ENCODE data around the gene NKX6-2.

NKX6-2 gene

DNA sequence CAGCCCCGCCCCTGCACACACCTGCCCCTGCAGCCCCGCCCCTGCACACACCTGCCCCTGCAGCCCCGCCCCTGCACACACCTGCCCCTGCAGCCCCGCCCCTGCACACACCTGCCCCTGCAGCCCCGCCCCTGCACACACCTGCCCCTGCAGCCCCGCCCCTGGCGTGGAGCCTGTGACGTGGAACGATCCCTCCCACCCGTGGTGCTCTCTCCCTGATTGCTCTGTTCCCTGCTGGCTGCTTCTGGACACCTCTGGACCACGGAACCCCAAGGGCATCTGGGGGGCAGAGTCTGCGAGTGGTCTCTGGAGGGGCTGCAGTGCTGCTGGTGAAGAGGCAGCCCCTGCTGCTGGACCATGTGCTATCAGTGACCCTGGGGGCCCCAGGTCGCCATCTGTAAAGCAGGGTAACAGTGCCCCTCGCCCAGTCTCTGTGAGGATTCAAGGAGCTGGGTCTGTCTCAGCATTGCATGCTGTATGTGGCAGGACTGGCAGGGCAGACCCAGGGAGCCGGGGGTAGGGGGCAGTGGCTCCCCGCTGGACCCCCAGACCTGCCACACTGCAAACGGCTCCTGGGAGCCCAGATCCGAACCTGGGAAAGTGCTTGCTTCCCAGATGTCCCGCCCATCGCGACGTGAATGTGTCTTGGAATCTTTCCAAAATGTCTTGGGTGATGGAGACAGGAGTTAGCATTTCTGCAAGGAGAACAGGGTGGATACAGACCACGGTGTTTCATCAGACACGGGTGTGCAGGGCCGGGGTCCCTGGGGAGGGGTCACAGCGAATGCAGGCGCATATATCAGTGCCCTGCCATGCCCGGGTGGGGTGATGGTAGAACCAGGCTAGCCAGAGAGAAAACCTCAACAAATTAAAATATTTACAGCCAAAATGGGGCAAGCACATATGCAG lies 27.9 kb upstream of the NKX6-2 start:
- no peak for ATAC-seq (ENCODE audit: insufficient read depth, low read depth)
- no peak overlapping the region for H3K9ac ChIP-seq (ENCODE audit: low read depth, low read length)
- no peaks in the 10 kb centered on the region for H3K4me1 ChIP-seq (ENCODE audit: insufficient read depth, low read length)

DNA sequence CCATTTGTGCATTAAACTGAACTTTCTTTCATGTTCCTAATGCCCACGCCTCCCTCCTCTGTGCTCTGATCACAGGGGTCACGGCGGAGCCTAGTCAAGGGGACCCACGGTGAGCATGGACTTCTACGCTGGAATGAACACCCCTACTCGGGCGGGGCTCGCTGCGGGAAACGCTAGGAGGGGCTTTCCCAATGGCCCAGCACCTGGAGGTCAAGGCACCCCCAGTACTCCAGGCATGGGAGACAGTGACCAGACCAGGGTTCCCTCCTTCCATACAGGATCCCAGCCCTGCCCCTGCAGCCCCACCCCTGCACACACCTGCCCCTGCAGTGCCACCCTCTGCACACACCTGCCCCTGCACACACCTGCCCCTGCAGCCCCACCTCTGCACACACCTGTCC lies 27.1 kb upstream of the NKX6-2 start:
- no peak overlapping the region for H3K4me2 ChIP-seq (ENCODE audit: insufficient read depth, low read length)
- no peaks in the 10 kb centered on the region for H3K79me2 ChIP-seq (ENCODE audit: insufficient read depth, low read length)
- no peak overlapping the region for H3K4me3 ChIP-seq (ENCODE audit: low read depth in 1 of 2, low read length in 2 of 2)
- H3K9ac ChIP-seq (ENCODE audit: low read depth, low read length) = no peak overlapping the region
- H2AFZ ChIP-seq (ENCODE audit: low read depth, low read length) = no peak overlapping the region
- H3K36me3 ChIP-seq (ENCODE audit: insufficient read depth, low read length) = no peaks in the 10 kb centered on the region
- TF ChIP-seq, protein P1, sequence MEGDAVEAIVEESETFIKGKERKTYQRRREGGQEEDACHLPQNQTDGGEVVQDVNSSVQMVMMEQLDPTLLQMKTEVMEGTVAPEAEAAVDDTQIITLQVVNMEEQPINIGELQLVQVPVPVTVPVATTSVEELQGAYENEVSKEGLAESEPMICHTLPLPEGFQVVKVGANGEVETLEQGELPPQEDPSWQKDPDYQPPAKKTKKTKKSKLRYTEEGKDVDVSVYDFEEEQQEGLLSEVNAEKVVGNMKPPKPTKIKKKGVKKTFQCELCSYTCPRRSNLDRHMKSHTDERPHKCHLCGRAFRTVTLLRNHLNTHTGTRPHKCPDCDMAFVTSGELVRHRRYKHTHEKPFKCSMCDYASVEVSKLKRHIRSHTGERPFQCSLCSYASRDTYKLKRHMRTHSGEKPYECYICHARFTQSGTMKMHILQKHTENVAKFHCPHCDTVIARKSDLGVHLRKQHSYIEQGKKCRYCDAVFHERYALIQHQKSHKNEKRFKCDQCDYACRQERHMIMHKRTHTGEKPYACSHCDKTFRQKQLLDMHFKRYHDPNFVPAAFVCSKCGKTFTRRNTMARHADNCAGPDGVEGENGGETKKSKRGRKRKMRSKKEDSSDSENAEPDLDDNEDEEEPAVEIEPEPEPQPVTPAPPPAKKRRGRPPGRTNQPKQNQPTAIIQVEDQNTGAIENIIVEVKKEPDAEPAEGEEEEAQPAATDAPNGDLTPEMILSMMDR (IDR thresholded peaks at IDR 0.05; ENCODE audit: borderline replicate concordance, extremely low read depth, low read length, poor library complexity, severe bottlenecking) = no peak
- no peak for TF ChIP-seq EZH2 (IDR thresholded peaks at IDR 0.05; ENCODE audit: borderline replicate concordance, low read depth, low read length, severe bottlenecking)
- H4K20me1 ChIP-seq (ENCODE audit: insufficient read depth, low read length) = no peaks in the 10 kb centered on the region
- no peaks in the 10 kb centered on the region for H3K9me3 ChIP-seq (ENCODE audit: insufficient read depth, low read length, severe bottlenecking)
- H3K27ac ChIP-seq (ENCODE audit: low read length) = no peak overlapping the region
- H3K4me1 ChIP-seq (ENCODE audit: insufficient read depth, low read length) = no peaks in the 10 kb centered on the region
- ATAC-seq (ENCODE audit: insufficient read depth, low read depth) (no peak), DNase-seq (no peak)
- no peaks in the 10 kb centered on the region for H3K27me3 ChIP-seq (ENCODE audit: insufficient read depth, low read length, poor library complexity)

More for the DNA sequence above, 27.9 kb upstream of the NKX6-2 start:
- no peak overlapping the region for H3K27ac ChIP-seq (ENCODE audit: low read length)
- no peaks in the 10 kb centered on the region for H3K79me2 ChIP-seq (ENCODE audit: insufficient read depth, low read length)
- no peak overlapping the region for H3K4me2 ChIP-seq (ENCODE audit: insufficient read depth, low read length)
- H4K20me1 ChIP-seq (ENCODE audit: insufficient read depth, low read length) = no peaks in the 10 kb centered on the region
- no peaks in the 10 kb centered on the region for H3K9me3 ChIP-seq (ENCODE audit: insufficient read depth, low read length, severe bottlenecking)
- no peaks in the 10 kb centered on the region for H3K36me3 ChIP-seq (ENCODE audit: insufficient read depth, low read length)
- no peak for DNase-seq
- no peak overlapping the region for H2AFZ ChIP-seq (ENCODE audit: low read depth, low read length)
- H3K27me3 ChIP-seq (ENCODE audit: insufficient read depth, low read length, poor library complexity) = no peaks in the 10 kb centered on the region
- H3K4me3 ChIP-seq (ENCODE audit: low read depth in 1 of 2, low read length in 2 of 2) = no peak overlapping the region
- TF ChIP-seq, protein P1 (IDR thresholded peaks at IDR 0.05; ENCODE audit: borderline replicate concordance, extremely low read depth, low read length, poor library complexity, severe bottlenecking) = no peak
- TF ChIP-seq EZH2 (IDR thresholded peaks at IDR 0.05; ENCODE audit: borderline replicate concordance, low read depth, low read length, severe bottlenecking) = no peak

DNA sequence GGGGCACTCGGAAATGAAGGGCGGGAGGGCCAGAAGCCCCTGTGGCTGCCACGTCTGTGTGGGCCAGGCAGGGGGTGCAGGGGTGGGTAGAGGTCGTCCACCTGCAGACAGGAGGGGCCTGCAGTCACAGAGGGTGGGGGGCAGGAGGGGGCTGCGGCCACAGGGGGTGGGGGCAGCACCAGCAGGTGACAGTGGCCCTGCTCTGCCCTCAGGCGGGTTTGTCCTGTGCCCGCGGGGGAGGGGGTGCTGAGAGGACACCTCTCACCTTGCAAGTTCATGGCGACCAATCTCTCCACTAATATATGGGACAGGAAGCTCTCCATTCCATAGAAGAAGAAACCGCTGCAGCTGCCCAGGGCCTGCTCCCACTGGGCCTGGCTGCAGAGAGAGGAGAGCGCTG lies 26.6 kb upstream of the NKX6-2 start:
- H2AFZ ChIP-seq (ENCODE audit: low read depth, low read length) = no peak overlapping the region
- H3K4me2 ChIP-seq (ENCODE audit: insufficient read depth, low read length) = no peak overlapping the region
- no peaks in the 10 kb centered on the region for H3K36me3 ChIP-seq (ENCODE audit: insufficient read depth, low read length)
- no peaks in the 10 kb centered on the region for H3K27me3 ChIP-seq (ENCODE audit: insufficient read depth, low read length, poor library complexity)
- no peak for DNase-seq
- TF ChIP-seq, protein P1 (IDR thresholded peaks at IDR 0.05; ENCODE audit: borderline replicate concordance, extremely low read depth, low read length, poor library complexity, severe bottlenecking) = no peak
- no peak for TF ChIP-seq EZH2 (IDR thresholded peaks at IDR 0.05; ENCODE audit: borderline replicate concordance, low read depth, low read length, severe bottlenecking)
- H3K9ac ChIP-seq (ENCODE audit: low read depth, low read length) = no peak overlapping the region
- H3K27ac ChIP-seq (ENCODE audit: low read length) = no peak overlapping the region
- H3K4me3 ChIP-seq (ENCODE audit: low read depth in 1 of 2, low read length in 2 of 2) = no peak overlapping the region
- H4K20me1 ChIP-seq (ENCODE audit: insufficient read depth, low read length) = no peaks in the 10 kb centered on the region
- ATAC-seq (ENCODE audit: insufficient read depth, low read depth) = no peak
- H3K79me2 ChIP-seq (ENCODE audit: insufficient read depth, low read length) = no peaks in the 10 kb centered on the region
- no peaks in the 10 kb centered on the region for H3K9me3 ChIP-seq (ENCODE audit: insufficient read depth, low read length, severe bottlenecking)
- no peaks in the 10 kb centered on the region for H3K4me1 ChIP-seq (ENCODE audit: insufficient read depth, low read length)
